Activated CD4-positive, CD25-positive, alpha-beta regulatory T cell treated with anti-CD3 and anti-CD28 coated beads, Interleukin-2, amount 50 U/mL, for 16 hours (primary cell): ENCODE data around the gene SMYD3.

Source experiments
- DNase-seq: peaks from one replicate; pipeline ENCODE4 v3.0.0-alpha.2; 2020; ENCODE audit warnings: low read depth, low spot score

The SMYD3 gene

GRCh38 chr1:245923215-245923614, 583.9 kb downstream of the SMYD3 start:
- no peak for DNase-seq

DNA sequence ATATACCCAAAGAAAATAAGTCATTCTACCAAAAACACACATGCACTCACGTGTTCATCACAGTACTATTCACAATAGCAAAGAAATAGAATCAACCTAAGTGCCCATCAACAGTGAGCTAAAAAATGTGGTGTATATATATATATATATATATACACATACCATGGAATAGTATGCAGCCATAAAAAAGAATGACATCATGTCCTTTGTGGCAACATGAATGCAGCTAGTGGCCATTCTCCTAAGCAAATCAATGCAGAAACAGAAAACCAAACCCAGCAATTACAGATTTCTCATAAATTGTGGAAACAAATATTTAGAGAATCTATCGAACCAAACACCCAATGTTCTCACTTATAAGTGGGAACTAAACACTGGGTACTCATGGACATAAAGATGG, 585.7 kb downstream of the SMYD3 start:
- no peak for DNase-seq

GRCh38 chr1:245917403-245917802, 589.7 kb downstream of the SMYD3 start:
- no peak for DNase-seq

DNA sequence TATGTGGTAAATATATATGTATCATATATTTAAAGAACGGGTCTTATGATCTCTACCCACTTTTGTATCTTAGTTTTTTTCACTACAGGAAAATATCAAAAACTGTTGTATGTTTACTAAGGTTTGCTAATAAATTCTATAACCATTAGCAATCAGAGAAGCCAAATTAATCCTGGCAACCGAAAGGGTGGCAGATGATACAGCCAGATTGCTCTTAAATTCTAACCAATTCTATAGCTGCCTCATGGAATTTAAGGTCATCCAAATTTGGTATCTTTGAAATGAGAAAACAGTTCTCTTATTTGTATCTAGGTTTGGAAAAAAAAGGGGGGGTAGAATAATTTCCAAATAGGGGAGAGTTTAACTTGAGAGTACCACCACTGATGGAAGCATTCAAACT, 591.2 kb downstream of the SMYD3 start:
- DNase-seq: no peak

- no peak for DNase-seq
These were observed 591.7 kb downstream of the SMYD3 start for GRCh38 chr1:245915406-245915805.

DNA sequence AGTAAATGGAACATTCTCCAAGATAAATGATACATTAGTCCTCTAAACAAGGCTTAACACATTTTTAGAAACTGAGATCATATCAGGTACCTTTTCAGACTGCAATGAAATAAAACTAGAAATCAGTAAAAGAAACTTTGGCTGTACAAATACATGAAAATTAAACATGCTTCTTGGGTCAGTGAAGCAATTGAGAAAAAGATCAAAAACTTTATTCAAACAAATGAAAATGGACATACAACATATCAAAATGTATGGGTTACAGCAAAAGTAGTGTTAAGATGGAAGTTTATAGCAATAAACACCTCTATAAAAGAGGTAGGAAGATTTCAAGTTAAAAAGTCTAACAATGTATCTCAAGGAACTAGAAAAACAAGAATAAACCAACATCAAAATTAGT, 598.5 kb downstream of the SMYD3 start:
- DNase-seq: no peak

DNA sequence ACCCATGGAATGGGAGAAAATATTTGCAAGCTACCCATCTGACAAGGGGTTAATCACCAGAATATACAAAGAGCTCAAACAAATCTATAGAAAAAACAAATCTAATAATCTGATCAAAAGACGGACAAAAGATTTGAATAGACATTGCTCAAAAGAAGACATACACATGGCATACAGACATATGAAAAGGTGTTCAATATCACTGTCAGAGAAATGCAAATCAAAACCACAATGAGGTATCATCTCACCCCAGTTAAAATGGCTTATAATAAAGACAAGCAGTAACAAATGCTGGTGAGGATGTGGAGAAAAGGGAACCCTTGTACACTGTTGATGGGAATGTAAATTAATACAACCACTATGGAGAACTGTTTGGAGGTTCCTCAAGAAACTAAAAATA, 600.9 kb downstream of the SMYD3 start:
- DNase-seq: no peak

GRCh38 chr1:245903851-245904250, 603.2 kb downstream of the SMYD3 start:
- DNase-seq: no peak

DNA sequence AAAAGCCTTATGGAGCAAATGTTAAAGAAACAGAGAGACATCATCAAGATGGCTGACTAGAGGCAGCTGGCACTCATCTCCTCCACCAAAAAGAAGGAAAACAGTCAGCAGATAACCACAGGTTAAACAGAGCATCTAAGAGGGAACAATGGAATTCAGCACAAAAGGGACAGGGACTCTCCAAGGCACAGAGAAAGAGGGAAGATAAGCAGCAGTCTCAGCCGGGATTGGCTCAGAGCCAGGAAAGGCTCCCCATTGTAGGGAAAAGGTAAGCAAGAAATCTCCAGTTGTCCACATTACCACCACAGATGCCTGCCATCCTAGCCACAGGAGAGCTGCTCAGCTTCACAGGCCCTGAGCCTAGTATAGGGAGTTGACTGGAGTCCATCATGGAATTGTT, 605.5 kb downstream of the SMYD3 start:
- DNase-seq: no peak

- DNase-seq: no peak
These were observed 606.0 kb downstream of the SMYD3 start for GRCh38 chr1:245901037-245901436.

DNA sequence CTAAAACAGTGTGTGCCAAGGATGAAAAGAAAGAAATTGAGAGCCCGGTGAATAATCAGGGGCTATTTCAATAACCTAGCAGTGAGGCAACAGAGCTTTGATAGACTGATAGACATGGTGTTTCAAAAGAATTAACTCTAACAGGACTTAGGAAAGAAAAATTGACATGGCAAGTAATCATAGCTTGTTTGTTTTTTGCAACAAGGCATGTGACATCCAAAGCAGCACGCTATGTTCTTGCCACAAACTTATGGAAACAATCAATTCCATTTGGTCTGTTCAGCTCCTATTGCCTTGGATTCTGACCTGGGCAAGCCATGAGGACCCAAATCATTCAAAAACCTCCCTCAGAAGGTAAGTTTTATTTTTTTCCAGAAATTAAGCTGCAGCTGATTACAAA, 608.5 kb downstream of the SMYD3 start:
- no peak for DNase-seq

- no peak for DNase-seq
These were observed 610.8 kb downstream of the SMYD3 start for GRCh38 chr1:245896258-245896657.

- no peak for DNase-seq
These were observed 611.6 kb downstream of the SMYD3 start for GRCh38 chr1:245895455-245895959.

DNA sequence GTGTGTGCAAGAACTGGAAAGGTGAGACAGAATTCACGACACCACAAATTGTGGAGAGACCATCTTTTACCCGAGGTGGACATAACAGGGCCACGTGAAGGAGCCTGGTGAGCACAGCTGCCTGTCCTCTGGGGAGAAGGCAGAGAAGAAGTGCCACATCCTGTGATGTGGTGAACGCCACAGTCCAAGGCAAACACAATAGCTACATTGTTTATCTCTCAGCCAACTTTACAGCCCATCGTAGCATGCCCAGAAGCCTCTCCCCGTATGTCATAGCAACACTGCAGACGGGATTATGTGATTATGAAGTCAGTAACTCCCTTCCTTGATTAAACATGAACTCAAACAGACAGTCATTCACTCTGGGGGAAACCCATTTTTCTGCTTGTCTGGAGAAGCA, 612.2 kb downstream of the SMYD3 start:
- no peak for DNase-seq

DNA sequence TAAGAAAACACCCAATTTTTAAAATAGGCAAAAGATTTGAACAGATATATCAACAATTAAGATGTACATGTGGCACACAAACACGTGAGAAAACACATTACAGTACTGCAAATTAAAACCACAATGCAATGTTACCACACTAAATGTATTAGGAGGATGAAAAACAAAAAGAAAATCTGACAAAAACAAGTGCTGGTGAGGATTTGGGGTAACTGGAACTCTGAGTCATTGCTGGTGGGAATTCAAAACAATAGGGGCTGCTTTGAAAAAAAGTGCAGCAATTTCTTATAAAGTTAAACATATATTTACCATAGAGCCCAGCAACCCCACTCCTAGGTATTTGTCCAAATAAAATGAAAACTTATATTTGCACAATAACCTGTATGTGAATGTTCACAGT, 614.1 kb downstream of the SMYD3 start:
- DNase-seq: no peak

DNA sequence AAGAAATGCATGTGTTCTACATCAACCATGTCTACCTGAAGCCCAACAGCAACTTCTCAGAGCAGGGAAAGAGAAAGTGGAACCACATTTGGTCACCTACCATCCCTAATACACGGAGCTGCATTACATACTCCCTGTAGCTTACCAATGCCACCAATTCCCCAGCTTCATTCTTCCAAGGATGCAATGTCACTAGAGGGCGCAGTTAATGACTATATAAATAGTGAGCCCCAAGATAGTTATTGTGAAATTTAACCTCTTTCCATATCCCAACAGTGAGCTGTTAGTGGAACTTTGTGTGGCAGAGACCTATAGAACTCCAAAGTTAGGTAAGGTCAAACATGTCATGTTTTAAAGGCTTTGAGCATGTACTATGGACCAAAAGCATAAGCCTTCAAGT, 618.3 kb downstream of the SMYD3 start:
- DNase-seq: no peak

- DNase-seq: no peak
These were observed 619.2 kb downstream of the SMYD3 start for GRCh38 chr1:245887829-245888228.

DNA sequence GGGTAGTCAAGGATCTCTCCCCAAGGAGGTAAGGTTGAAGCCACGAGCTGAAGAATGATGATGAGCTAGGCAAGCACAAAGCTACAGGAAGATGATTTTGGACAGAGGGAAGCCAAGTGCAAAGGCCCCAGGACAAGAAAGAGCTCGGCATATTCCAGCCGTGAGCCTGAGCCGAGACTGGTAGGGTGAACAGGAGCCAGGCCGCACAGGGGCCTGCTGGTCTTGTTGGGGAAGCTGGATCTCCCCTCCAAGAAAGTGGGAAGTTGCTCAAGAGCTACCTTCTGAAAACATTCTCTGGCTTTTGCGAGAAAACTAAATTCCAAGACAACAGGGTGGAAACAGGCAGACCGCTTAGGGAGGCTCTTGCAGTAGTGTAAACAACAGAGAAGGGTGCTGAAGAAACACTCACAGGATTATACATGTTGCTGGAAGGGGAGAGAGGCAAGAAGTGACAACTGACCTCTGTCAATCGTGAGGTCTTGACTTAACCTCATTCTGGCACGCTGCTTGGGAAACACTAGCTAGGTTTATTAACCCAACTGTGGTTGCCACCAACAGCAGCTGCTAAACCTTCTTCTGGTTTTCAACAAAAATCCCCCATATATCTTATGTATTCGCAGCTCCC, 625.2 kb downstream of the SMYD3 start:
- DNase-seq: no peak

DNA sequence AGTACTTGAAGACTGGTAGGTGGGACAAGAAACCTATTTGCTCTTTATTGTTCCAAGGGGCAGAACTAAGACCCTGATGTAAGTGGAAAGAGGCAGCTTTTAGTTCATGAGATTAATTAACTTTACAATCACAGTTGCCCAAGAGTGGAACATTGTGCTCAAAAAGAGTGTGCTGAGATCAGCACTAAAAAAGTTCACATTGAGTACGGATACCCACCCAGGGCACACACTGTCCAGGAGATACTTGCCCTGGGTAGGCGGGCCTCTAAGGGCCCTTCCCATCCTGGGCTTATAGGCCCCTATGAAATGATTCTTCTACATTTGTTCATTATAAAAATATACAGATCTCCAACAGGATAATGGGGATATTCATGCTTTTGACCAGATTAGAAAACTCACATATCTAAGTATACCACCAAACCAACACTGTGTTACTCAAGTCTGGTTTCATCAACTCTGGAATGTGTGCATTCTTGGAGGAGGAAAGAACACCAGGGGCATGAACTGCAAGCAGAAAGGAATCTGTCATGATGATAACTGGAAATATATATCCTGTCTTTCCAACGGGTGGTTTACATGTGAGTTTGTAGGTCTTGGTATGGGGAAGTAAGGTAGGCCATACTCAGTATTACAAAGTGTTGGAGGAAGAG, 626.2 kb downstream of the SMYD3 start:
- DNase-seq: no peak

GRCh38 chr1:245879091-245879490, 628.0 kb downstream of the SMYD3 start:
- DNase-seq: no peak

GRCh38 chr1:245878585-245878984, 628.5 kb downstream of the SMYD3 start:
- DNase-seq: no peak

DNA sequence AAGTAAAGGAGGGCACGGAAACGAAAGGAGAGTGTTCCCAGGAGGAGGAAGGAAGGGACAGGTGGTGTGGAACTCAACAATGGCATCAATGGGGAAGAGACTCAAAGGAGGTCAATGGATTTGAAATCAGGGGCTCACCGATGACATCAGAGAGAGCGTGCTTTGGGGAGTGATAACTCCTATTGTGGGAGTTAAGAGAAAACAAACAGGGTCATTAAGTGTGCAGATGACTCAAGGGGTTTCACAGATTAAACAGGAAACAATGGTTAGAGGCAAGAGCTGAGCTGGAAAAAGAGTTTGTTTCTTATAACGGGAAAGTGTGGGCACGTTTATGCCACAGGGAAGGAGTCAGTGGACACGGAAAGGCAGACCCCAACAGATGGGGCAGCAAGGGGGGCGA, 629.1 kb downstream of the SMYD3 start:
- no peak for DNase-seq

GRCh38 chr1:245876586-245876985, 630.5 kb downstream of the SMYD3 start:
- no peak for DNase-seq
